Fibroblast of villous mesenchyme (primary cell): ENCODE results near the gene PARD3. TPM values are rescaled to one million over a fixed set of nuclear protein-coding genes. Genes with fewer than 3 reads are reported as not detected.

Experiments
- DNase-seq: peaks from one replicate; pipeline ENCODE4 v3.0.0-alpha.2; 2010; ENCODE audit warnings: low read depth
- H3K4me3 ChIP-seq: 2 replicates; pipeline ENCODE4 v1.5.1; 2011; ENCODE audit warnings: low read depth, mild to moderate bottlenecking, low read length
- CTCF ChIP-seq: IDR thresholded peaks from 2 replicates; pipeline ENCODE4 v1.5.1; 2012; ENCODE audit warnings: low read depth, mild to moderate bottlenecking, low read length; ENCODE audit not compliant: insufficient read depth
- total RNA-seq: library from RNA; depleted of rRNA; stranded (reverse); fragments of >200 nt; gene quantifications from 2 replicates; pipeline ENCODE4 v1.2.3, GENCODE V29; 2012

PARD3 gene
- total RNA-seq, 1 donor: 44.0 TPM

DNA sequence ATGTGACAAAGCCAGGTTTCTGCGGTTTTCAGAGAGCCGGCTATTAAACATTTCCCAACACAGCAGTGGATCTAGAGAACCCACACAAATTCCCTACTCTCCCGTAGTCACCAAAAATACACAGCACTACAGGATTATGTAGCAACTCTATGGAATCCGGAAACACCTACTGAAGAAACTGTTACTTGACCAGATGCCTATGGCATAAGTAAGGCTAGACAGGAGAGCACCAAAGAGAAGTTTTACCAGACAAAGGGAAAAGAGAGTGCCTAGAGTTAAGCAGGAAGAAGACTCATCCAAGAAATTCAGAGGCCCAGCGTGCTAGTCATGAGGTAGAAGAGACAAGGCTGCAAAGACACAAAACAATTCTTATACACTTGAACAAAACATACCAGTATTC, 321.1 kb downstream of the PARD3 start:
- DNase-seq: peak; percentile 77
- TF ChIP-seq CTCF: no peak
- no peak overlapping the region for H3K4me3 ChIP-seq

GRCh38 chr10:34492081-34492480, 323.0 kb downstream of the PARD3 start:
- no peak for DNase-seq
- no peak overlapping the region for H3K4me3 ChIP-seq
- TF ChIP-seq CTCF: no peak

- TF ChIP-seq CTCF: no peak
- no peak for DNase-seq
Observed at GRCh38 chr10:34491678-34492077, 323.4 kb downstream of the PARD3 start.

DNA sequence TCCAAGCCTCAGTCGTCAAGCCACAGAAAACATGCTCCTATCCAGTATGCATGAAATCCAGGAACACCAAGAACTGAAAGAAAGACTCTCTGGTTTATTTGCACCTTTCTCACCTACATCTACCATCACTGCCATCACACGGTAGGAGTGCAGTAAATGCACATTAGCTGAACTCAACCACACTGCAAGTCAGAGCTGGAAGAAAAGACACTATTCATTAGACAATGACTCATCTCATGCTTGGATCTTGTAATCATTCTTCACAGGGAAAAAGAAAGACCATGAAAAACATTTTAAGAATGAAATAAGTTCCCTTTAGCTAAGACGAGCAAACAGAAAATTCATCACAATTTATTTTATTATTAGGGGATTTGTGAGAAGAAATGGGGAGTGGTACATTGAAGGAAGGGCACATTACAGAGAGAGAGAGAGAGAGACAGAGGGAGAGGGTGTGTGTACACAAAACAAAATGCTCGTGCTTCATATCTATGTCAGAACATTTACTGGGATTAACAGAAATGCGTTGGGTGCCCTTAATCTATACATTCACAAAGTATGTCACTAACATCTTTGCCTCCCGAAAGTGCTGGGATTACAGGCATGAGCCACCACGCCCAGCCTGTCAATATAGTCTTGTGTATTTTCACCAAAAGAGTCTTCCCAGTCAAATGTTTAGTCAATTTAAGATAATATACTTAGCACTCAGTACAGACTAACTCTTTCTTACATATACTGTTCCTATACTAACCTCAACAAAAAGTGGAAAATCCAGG, 324.9 kb downstream of the PARD3 start:
- peak; percentile 59 for DNase-seq
- H3K4me3 ChIP-seq: no peak overlapping the region
- no peak for TF ChIP-seq CTCF

More at GRCh38 chr10:34491678-34492077, 323.4 kb downstream of the PARD3 start:
- no peak overlapping the region for H3K4me3 ChIP-seq

DNA sequence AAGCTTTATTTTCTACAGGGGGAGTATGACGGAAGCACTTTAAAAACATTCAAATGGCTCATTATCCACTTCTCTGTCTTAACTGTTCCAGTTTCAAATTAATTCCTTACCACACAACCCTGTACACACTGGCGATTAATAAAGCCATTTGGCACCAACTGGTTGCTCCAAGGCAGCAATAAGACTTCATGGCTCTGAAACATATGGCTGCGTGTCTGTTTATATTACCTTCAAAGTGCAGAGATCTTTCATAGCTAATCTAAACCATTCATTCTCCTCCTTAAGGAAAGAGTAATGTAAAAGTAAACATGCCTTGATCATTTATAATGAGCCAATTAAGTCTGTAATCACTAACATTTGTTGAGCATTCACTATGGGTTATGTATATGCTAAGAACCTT, 325.7 kb downstream of the PARD3 start:
- DNase-seq: no peak
- TF ChIP-seq CTCF: no peak
- no peak overlapping the region for H3K4me3 ChIP-seq

DNA sequence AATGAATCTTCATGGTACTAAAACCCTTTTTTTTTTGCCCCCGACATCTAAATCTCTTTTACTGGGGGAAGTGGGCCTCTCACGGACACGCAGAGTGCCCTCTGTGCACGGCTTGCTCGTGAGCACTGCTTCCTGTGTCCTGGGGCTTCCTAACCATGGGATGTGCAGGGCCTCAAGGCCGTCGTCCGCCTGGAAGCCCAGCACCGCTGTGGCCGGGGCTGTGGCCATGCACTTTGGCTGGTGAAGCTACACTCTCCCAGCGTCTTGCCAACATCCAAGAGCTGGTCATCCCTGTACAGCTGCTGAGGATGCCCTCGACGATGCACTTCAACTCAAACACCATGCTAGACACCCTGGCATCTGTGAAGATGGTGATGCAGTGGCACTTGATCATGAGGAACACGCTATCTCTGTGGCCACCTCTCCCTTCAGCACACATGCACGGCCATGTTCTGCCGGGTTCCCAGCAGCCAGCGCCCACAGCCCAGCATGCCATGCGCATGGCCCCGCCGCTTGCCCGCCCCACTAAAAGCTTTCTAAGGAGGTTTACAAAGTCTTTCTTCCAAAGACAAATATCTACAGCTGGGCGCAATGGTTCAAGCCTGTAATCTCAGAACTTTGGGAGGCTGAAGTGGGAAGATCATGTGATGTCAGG, 326.5 kb downstream of the PARD3 start:
- DNase-seq: no peak
- no peak for TF ChIP-seq CTCF
- no peak overlapping the region for H3K4me3 ChIP-seq

- no peak for DNase-seq
- no peak for TF ChIP-seq CTCF
- no peak overlapping the region for H3K4me3 ChIP-seq
Observed at GRCh38 chr10:34486008-34486407, 329.1 kb downstream of the PARD3 start.
